Muscle of back (tissue), 11 donors: ENCODE data around the gene EDAR. TPM values are rescaled to one million over a fixed set of nuclear protein-coding genes. Genes with fewer than 3 reads are reported as not detected.
A peak's percentile ranks its signal among the peaks of the same experiment; 100 is the strongest.

Experiments
- DNase-seq, 3 donors: peaks; one replicate each; pipeline versions ENCODE4 v3.0.0 to v3.0.0-alpha.2; 2013
- polyA plus RNA-seq, 10 donors: library from polyadenylated mRNA; unstranded; fragments of 120-200 nt; gene quantifications; one replicate each; pipeline ENCODE4 v1.2.1, GENCODE V29; 2013; ENCODE audit not compliant: insufficient read length in 10 of 10

EDAR gene
- polyA plus RNA-seq, 10 donors = 0.07 to 2.7 (median 0.11) TPM; not detected in 1

DNA sequence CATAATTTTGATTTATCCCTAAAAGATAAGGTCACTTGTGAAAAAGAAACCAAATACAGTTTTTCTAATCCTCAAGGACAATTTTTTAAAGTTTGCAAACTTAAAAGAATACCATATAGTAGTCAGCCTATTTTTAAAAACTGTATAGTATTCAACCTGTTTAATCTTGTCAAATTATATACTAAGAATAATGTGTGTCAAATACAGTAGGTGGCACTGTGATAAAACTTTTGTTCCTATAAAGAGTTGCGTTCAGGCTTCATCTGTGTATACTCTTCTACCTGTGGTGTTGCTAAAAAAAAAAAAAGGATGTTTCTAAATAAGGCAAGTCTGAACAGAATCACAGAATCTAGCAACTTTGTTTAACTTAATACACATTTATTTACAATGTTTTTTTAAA is 133.8 kb downstream of the EDAR start:
- DNase-seq = peak in 1 of 3 donors; percentile 4

- DNase-seq = no peak
These were observed 134.5 kb downstream of the EDAR start for GRCh38 chr2:108854484-108854883.

DNA sequence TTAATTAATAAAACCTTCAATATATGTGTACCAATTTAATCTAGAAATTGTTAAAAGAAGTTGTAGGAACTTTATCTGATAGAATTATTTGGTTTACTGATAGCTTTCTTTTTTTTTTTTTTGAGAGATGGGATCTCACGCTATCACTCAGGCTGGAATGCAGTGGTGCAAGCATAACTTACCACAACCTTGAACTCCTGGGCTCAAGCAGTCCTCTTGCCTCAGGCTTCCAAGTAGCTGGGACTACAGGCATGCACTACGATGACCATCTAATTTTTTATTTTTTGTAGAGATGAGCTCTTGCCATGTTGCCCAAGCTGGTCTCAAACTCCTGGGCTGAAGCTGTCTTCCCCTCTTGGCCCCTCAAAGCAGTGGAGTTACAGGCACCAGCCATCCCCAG is 135.6 kb downstream of the EDAR start:
- DNase-seq = no peak

- no peak for DNase-seq
These were observed 136.6 kb downstream of the EDAR start for GRCh38 chr2:108852375-108852774.

DNA sequence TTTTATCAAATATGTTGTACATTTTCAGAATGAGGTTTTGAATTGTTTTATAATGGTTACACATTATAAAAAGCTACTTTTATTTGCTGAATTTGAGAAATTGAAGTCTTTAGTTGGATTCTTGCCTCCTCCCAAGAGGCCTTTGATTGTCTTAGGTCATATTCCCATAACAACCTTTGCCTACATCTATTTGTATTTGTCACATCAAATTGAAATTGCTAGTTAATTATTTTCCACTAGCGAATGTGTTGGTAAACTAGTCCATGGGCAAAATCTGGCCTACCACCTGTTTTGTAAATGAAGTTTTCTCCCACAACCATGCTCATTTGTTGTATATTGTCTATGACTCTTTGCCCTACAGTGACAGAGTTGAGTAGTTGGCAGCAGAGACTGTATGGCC is 142.0 kb downstream of the EDAR start:
- no peak for DNase-seq

GRCh38 chr2:108845923-108846322 is 143.1 kb downstream of the EDAR start:
- no peak for DNase-seq

Other genes with a start within 250 kb of the EDAR start
- 1 to 10 TPM; 4.0 to 7.1 (median 5.9) TPM for gene CCDC138, start 202.4 kb downstream of the EDAR start, polyA plus RNA-seq
- 1 to 10 TPM; 3.8 to 7.0 (median 4.7) TPM for gene SH3RF3, start 140.0 kb upstream of the EDAR start, polyA plus RNA-seq